Sigmoid colon (tissue), 7 donors: ENCODE data around the gene CNOT6. TPM values are rescaled to one million over a fixed set of nuclear protein-coding genes. Genes with fewer than 3 reads are reported as not detected.

Source experiments
- DNase-seq: peaks from one replicate; pipeline ENCODE4 v3.0.0-alpha.2; 2019
- H3K27ac ChIP-seq, 4 donors: fragments of 200-600 bp; sonication (generic); one replicate each; pipeline ENCODE4 v1.5.1; 2016 to 2019; ENCODE audit warnings: mild to moderate bottlenecking in 1 of 4
- H3K27me3 ChIP-seq, 3 donors: fragments of 200-600 bp; sonication (generic); one replicate each; pipeline ENCODE4 v1.5.1; 2019; ENCODE audit warnings: mild to moderate bottlenecking in 1 of 3
- H3K36me3 ChIP-seq, 4 donors: fragments of 200-600 bp; sonication (generic); one replicate each; pipeline ENCODE4 v1.5.1; 2016 to 2019
- H3K4me1 ChIP-seq, 4 donors: fragments of 200-600 bp; sonication (generic); one replicate each; pipeline ENCODE4 v1.5.1; 2017 to 2019
- H3K4me3 ChIP-seq, 4 donors: fragments of 200-600 bp; sonication (generic); one replicate each; pipeline ENCODE4 v1.5.1; 2017 to 2019; ENCODE audit warnings: mild to moderate bottlenecking in 2 of 4, moderate library complexity in 1 of 4
- H3K9me3 ChIP-seq, 4 donors: fragments of 200-600 bp in 3 of 4; sonication (generic) in 3 of 4; one replicate each; pipeline versions ENCODE4 v1.5.1 to v1.6.1; 2013 to 2019
- CTCF ChIP-seq, 4 experiments: fragments of 450-650 bp in 3 of 4; fragments of 200-600 bp in 1 of 4; IDR thresholded peaks; one replicate each; pipeline ENCODE4 v1.5.1; 2016 to 2019; ENCODE audit warnings: antibody characterized with exemption in 4 of 4, mild to moderate bottlenecking in 3 of 4, moderate library complexity in 2 of 4
- EP300 ChIP-seq, 4 donors: sonication (generic); formaldehyde crosslinking; IDR thresholded peaks; one replicate each; pipeline ENCODE4 v1.6.1; 2017; ENCODE audit warnings: antibody characterized with exemption in 4 of 4
- POLR2A ChIP-seq, 2 donors: fragments of 450-650 bp; IDR thresholded peaks; one replicate each; pipeline ENCODE4 v1.6.1; 2016; ENCODE audit warnings: antibody characterized with exemption in 2 of 2, mild to moderate bottlenecking in 2 of 2, moderate library complexity in 2 of 2
- POLR2AphosphoS5 ChIP-seq, 4 donors: sonication (generic); formaldehyde crosslinking; IDR thresholded peaks; one replicate each; pipeline ENCODE4 v1.6.1; 2017; ENCODE audit warnings: antibody characterized with exemption in 4 of 4
- WGBS, 2 donors: extraction: QIAGEN DNeasy Blood & Tissue Kit; methylation state at CpG; one replicate each; pipeline ENCODE4 v1.1.7; 2013; 5-methylcytosine and 5-hydroxymethylcytosine counted together
- intact Hi-C: fragments of 100-400 bp; cut with DNase I; formaldehyde crosslinking; loops from one replicate; pipeline ENCODE4 v1.15.1; 2023
- polyA plus RNA-seq, 3 donors: library from polyadenylated mRNA; stranded (reverse); fragments of 200-250 nt; gene quantifications; one replicate each; pipeline ENCODE4 v1.2.3, GENCODE V29; 2013
- total RNA-seq, 4 donors: library from RNA; depleted of rRNA; stranded (reverse); fragments of >200 nt; gene quantifications; one replicate each; pipeline ENCODE4 v1.1.0, GENCODE V29; 2016
- donor health status: healthy with polysubstance abuse.
- donor health status: Bipolar disorder and iron deficiency.
- donor health status: healthy.

The CNOT6 gene
- total and polyA plus RNA-seq, 7 donors: 7.2 to 21.8 (median 16.0) TPM

DNA sequence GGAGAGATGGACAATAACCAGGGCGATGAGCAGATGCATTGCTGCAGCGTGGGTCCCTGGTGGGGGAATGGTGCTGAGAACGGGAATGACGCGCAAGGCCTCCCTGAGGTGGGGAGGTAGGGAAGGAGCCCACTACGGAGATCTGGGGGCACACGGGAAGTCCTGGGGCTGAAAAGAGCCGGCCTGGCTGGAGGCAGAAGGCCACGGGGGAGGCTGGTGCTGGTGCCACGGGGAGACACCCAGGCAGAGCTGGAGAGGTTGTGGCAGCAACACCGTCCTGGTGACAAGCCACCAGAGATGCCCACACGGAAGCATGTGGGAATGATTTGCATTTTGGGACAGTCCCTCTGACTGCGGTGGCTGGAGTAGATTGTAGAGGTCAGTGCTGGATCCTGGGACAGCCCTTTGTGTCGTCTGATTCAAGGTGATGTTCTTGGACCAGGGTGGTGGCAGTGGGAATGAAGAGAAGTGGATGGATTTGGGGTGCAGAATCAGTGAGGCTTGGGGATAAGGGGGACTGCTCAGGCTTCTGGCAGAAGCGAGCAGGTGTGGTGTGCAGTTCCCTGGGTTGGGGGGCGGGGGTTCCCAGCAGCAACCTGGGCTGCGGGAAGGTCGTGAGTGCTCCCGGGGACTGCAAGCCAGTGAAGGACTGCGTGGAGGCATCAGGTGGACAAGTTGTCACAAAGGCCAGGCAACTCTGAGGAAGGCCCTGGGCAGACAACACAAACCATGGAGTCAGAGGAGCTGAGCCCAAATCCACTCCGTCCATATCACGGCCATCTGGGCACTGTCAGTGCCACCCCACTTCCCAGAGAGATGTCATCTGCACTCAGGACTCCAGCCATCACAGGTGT is 25.2 kb upstream of the CNOT6 start:
- peaks cover 0 to 15% (median 0%) of the 10 kb centered on the region in 3 donors for H3K27me3 ChIP-seq
- no peaks in the 10 kb centered on the region for H3K9me3 ChIP-seq
- intact Hi-C loops: no loop called here
- H3K4me1 ChIP-seq: no peaks in the 10 kb centered on the region
- no peak for DNase-seq
- H3K27ac ChIP-seq: no peak overlapping the region
- WGBS, 2 donors: 88% methylated on average over 22 of the region's 22 CpGs
- TF ChIP-seq CTCF (IDR thresholded peaks at IDR 0.05) (no peak), EP300 (IDR thresholded peaks at IDR 0.05) (no peak), POLR2A (IDR thresholded peaks at IDR 0.05) (no peak), POLR2AphosphoS5 (IDR thresholded peaks at IDR 0.05) (no peak)
- no peak overlapping the region for H3K4me3 ChIP-seq
- no peaks in the 10 kb centered on the region for H3K36me3 ChIP-seq

DNA sequence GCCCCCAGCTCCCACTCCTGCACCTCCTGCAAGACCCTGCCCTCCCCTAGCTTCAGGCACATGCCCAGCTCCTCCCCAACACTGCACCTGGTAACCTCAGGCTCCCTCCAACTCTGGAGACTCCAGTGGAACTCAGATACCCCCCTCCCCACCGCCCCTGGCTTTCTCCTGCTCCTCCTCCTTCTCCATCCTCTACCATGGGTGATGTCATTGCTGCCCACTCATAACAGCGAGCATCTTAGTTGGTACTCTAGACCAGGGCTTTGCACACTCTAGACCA is 24.7 kb upstream of the CNOT6 start:
- H3K4me1 ChIP-seq: no peaks in the 10 kb centered on the region
- WGBS, 2 donors: 88 to 89% methylated on average over 2 of the region's 2 CpGs
- no peak overlapping the region for H3K4me3 ChIP-seq
- H3K36me3 ChIP-seq: no peaks in the 10 kb centered on the region
- no peak overlapping the region for H3K27ac ChIP-seq
- no peak for DNase-seq
- intact Hi-C loops: no loop called here
- peaks cover 0 to 11% (median 0%) of the 10 kb centered on the region in 3 donors for H3K27me3 ChIP-seq
- no peaks in the 10 kb centered on the region for H3K9me3 ChIP-seq
- no peak for TF ChIP-seq EP300 (IDR thresholded peaks at IDR 0.05)
- TF ChIP-seq POLR2A (IDR thresholded peaks at IDR 0.05): no peak
- no peak for TF ChIP-seq POLR2AphosphoS5 (IDR thresholded peaks at IDR 0.05)
- TF ChIP-seq CTCF (IDR thresholded peaks at IDR 0.05): no peak

DNA sequence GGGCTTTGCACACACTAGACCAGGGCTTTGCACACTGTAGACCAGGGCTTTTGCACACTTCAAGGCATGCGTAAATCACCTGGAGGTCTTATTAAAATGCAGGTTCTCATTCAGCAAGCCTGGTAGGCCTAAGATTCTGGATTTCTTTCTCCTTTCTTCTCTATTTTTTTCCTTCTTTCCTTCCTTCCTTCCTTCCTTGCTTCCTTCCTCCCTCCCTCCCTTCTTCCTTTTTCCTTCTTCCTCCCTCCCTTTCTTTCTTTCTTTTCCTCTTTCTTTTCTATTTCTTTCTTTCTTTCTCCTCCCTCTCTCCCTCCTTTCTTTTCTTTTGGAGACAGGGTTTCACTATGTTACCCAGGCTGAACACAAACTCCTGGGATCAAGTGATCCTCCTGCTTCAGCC is 24.3 kb upstream of the CNOT6 start:
- WGBS, 2 donors: 94 to 95% methylated on average over 1 of the region's 1 CpG
- DNase-seq: no peak
- intact Hi-C loops: loop anchor here (1.0 kb wide), 1 partner anchor 177 kb away; no protein-coding TSS in a partner anchor
- H3K36me3 ChIP-seq: no peaks in the 10 kb centered on the region
- H3K4me3 ChIP-seq: no peak overlapping the region
- no peaks in the 10 kb centered on the region for H3K4me1 ChIP-seq
- no peak for TF ChIP-seq EP300 (IDR thresholded peaks at IDR 0.05)
- TF ChIP-seq POLR2A (IDR thresholded peaks at IDR 0.05): no peak
- no peak for TF ChIP-seq POLR2AphosphoS5 (IDR thresholded peaks at IDR 0.05)
- no peak for TF ChIP-seq CTCF (IDR thresholded peaks at IDR 0.05)
- peaks cover 0 to 11% (median 0%) of the 10 kb centered on the region in 3 donors for H3K27me3 ChIP-seq
- no peak overlapping the region for H3K27ac ChIP-seq
- no peaks in the 10 kb centered on the region for H3K9me3 ChIP-seq

DNA sequence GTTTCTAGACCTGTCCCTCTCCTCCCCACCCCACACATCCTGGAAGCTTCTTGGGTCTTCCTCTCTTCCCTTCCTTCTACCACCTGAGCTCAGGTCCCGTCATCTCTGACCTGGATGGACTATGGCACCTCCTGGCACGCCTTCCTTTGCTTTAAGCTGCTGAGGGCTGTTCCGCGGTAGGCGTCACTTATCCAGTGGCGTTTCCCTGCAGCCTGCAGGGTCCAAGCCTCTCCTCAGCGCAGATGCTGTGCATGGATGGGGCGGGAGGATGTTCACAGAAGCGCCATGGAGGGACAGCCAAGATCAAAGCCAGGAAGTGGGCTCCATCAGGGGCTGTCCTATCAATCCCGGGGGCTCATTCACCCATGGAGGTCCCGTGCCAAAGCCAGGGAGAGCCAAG is 23.8 kb upstream of the CNOT6 start:
- H3K4me3 ChIP-seq: no peak overlapping the region
- no peaks in the 10 kb centered on the region for H3K4me1 ChIP-seq
- intact Hi-C loops: loop anchor here (1.0 kb wide), 1 partner anchor 177 kb away; no protein-coding TSS in a partner anchor
- H3K36me3 ChIP-seq: no peaks in the 10 kb centered on the region
- H3K9me3 ChIP-seq: no peaks in the 10 kb centered on the region
- no peak for DNase-seq
- WGBS, 2 donors: 19 to 68% methylated on average over 11 of the region's 11 CpGs
- TF ChIP-seq POLR2A (IDR thresholded peaks at IDR 0.05): no peak
- TF ChIP-seq CTCF (IDR thresholded peaks at IDR 0.05): no peak
- no peak for TF ChIP-seq EP300 (IDR thresholded peaks at IDR 0.05)
- no peak for TF ChIP-seq POLR2AphosphoS5 (IDR thresholded peaks at IDR 0.05)
- H3K27me3 ChIP-seq: peaks cover 0 to 11% (median 0%) of the 10 kb centered on the region in 3 donors
- no peak overlapping the region for H3K27ac ChIP-seq
